ENCODE data around the gene RAX. TPM values are rescaled to one million over a fixed set of nuclear protein-coding genes. Genes with fewer than 3 reads are reported as not detected.
A peak's percentile ranks its signal among the peaks of the same experiment; 100 is the strongest.

RAX gene
- total and polyA plus RNA-seq, 2 of the 4 experiments (the other 2 are of a cell fraction), result not detected

GRCh38 chr18:59266886-59267502, 6.3 kb downstream of the RAX start:
- no peak for DNase-seq
- H3K27ac ChIP-seq (ENCODE audit: insufficient read depth, low read length), result no peak overlapping the region
- dilution Hi-C loops (cut with HindIII; ENCODE audit: low sequenced_read_pairs, unreplicated experiment), result no loop called here
- H3K79me1 ChIP-seq (ENCODE audit: low read depth in 1 of 2, low read length in 2 of 2), result no peaks in the 10 kb centered on the region
- H3K14ac ChIP-seq (replicated peaks; ENCODE audit: low read depth, low read length), result no peak overlapping the region
- H3K18ac ChIP-seq (ENCODE audit: low read depth, low read length), result no peak overlapping the region
- POLR2A ChIA-PET (ENCODE audit: unreplicated experiment), result no interaction called here
- no peak overlapping the region for H2AFZ ChIP-seq (replicated peaks; ENCODE audit: low read length, poor library complexity)
- CTCF ChIA-PET, result no interaction called here
- TF ChIP-seq NFE2L2 (IDR thresholded peaks at IDR 0.05; ENCODE audit: low read depth, low read length) (no peak), RAD21 (IDR thresholded peaks at IDR 0.05; ENCODE audit: low read length) (no peak), ELK1 (IDR thresholded peaks at IDR 0.05; ENCODE audit: borderline replicate concordance, low read depth, low read length) (no peak), CEBPB (IDR thresholded peaks at IDR 0.05; ENCODE audit: low read depth, low read length) (peak; percentile 18; the same call in 1 of the 2 replicates), RCOR1 (IDR thresholded peaks at IDR 0.05; ENCODE audit: insufficient replicate concordance, low read length) (no peak), MAZ (IDR thresholded peaks at IDR 0.05; ENCODE audit: borderline replicate concordance, low read depth, low read length) (no peak), BHLHE40 (IDR thresholded peaks at IDR 0.05; ENCODE audit: low read depth, low read length) (no peak), USF2 (IDR thresholded peaks at IDR 0.05; ENCODE audit: low read depth, low read length) (no peak)
- H2BK120ac ChIP-seq (ENCODE audit: low read depth, low read length), result no peak overlapping the region
- no peak overlapping the region for H3K23ac ChIP-seq (ENCODE audit: low read depth, low read length)
- H3K9ac ChIP-seq (ENCODE audit: low read depth, low read length), result no peak overlapping the region
- no peak overlapping the region for H2BK5ac ChIP-seq (ENCODE audit: low read depth, low read length, poor library complexity, severe bottlenecking)
- H3K9me1 ChIP-seq (ENCODE audit: insufficient read depth, low read length), result no peaks in the 10 kb centered on the region
- in situ Hi-C loops (cut with MboI; ENCODE audit: low sequenced_read_pairs), result no loop called here
- ATAC-seq (ENCODE audit: low read depth), result no peak
- H2BK15ac ChIP-seq (ENCODE audit: low read depth, low read length), result no peak overlapping the region
- no peaks in the 10 kb centered on the region for H3K36me3 ChIP-seq (ENCODE audit: control insufficient read depth, insufficient read depth, low read length)
- H3K9me3 ChIP-seq (ENCODE audit: control insufficient read depth, insufficient read depth, low read length), result peaks cover 22% of the 10 kb centered on the region; the same call in 1 of the 2 replicates
- H3K4me3 ChIP-seq (ENCODE audit: insufficient read depth, low read depth, low read length), result no peak overlapping the region
- no peak overlapping the region for H4K91ac ChIP-seq (ENCODE audit: insufficient read depth, low read depth, low read length)
- H4K8ac ChIP-seq (ENCODE audit: low read depth in 2 of 2, low read length in 2 of 2), result no peak overlapping the region
- no peak overlapping the region for H3K4ac ChIP-seq (ENCODE audit: low read depth, low read length)
- H2AK5ac ChIP-seq (ENCODE audit: low read depth, low read length), result no peak overlapping the region
- 7% methylated on average over 3 of the region's 10 CpGs; no CpG with 5 or more reads in 1 of the 2 experiments for WGBS, 2 experiments (ENCODE audit: extremely low coverage in 2 of 2, insufficient read length in 1 of 2)
- no peaks in the 10 kb centered on the region for H3K4me1 ChIP-seq (ENCODE audit: control insufficient read depth, insufficient read depth, low read length)
- no peak overlapping the region for H4K5ac ChIP-seq (ENCODE audit: low read depth, low read length)
- peaks cover 89% of the 10 kb centered on the region for H3K27me3 ChIP-seq (ENCODE audit: control insufficient read depth, insufficient read depth, low read length)
- no peak overlapping the region for H3K4me2 ChIP-seq (ENCODE audit: low read depth, low read length)
- intact Hi-C loops (cut with micrococcal nuclease), result no loop called here
- H3K56ac ChIP-seq (ENCODE audit: extremely low read depth, insufficient read depth, low read length), result no peak overlapping the region
- H4K20me1 ChIP-seq (ENCODE audit: insufficient read depth, low read length), result peaks cover 3% of the 10 kb centered on the region; the same call in 1 of the 2 replicates
- BruUV-seq (replicated peaks), result no TSS peak
- no peak overlapping the region for H2BK20ac ChIP-seq (ENCODE audit: low read depth, low read length)
- no peak overlapping the region for H2AK9ac ChIP-seq (replicated peaks; ENCODE audit: low read depth, low read length, poor library complexity)

Data from IMR-90 (cell line).